NCI-H526 treated with DMSO at 0.1 percent for 48 hours (cell line): ENCODE results near the gene GCK.

Experiments
- DNase-seq: peaks from one replicate; lab custom pipeline; 2025; lab: John Stamatoyannopoulos, UW

GCK gene

GRCh38 chr7:44222776-44223261 is 33.6 kb upstream of the GCK start:
- DNase-seq, result no peak

- DNase-seq, result no peak
These were observed 32.8 kb upstream of the GCK start for GRCh38 chr7:44222074-44222473.

GRCh38 chr7:44221231-44221791 is 32.1 kb upstream of the GCK start:
- DNase-seq, result no peak

GRCh38 chr7:44220358-44221112 is 31.3 kb upstream of the GCK start:
- DNase-seq, result no peak

GRCh38 chr7:44220046-44220357 is 30.8 kb upstream of the GCK start:
- no peak for DNase-seq

- no peak for DNase-seq
These were observed 30.3 kb upstream of the GCK start for GRCh38 chr7:44219371-44220045.

GRCh38 chr7:44218418-44219201 is 29.4 kb upstream of the GCK start:
- DNase-seq, result no peak

GRCh38 chr7:44217852-44218402 is 28.7 kb upstream of the GCK start:
- no peak for DNase-seq

GRCh38 chr7:44217223-44217714 is 28.0 kb upstream of the GCK start:
- no peak for DNase-seq

GRCh38 chr7:44216521-44217222 is 27.4 kb upstream of the GCK start:
- DNase-seq, result no peak

- no peak for DNase-seq
These were observed 26.8 kb upstream of the GCK start for GRCh38 chr7:44216019-44216418.

- DNase-seq, result no peak
These were observed 26.3 kb upstream of the GCK start for GRCh38 chr7:44215531-44215930.

GRCh38 chr7:44213877-44214388 is 24.7 kb upstream of the GCK start:
- DNase-seq, result no peak

- DNase-seq, result no peak
These were observed 24.1 kb upstream of the GCK start for GRCh38 chr7:44213206-44213876.

- no peak for DNase-seq
These were observed 23.4 kb upstream of the GCK start for GRCh38 chr7:44212581-44213184.

- no peak for DNase-seq
These were observed 22.8 kb upstream of the GCK start for GRCh38 chr7:44212018-44212417.

GRCh38 chr7:44211126-44211675 is 22.0 kb upstream of the GCK start:
- no peak for DNase-seq

- no peak for DNase-seq
These were observed 20.9 kb upstream of the GCK start for GRCh38 chr7:44210107-44210506.

GRCh38 chr7:44208085-44208484 is 18.8 kb upstream of the GCK start:
- no peak for DNase-seq

- DNase-seq, result no peak
These were observed 16.8 kb upstream of the GCK start for GRCh38 chr7:44206008-44206407.
